HFF-Myc (cell line): ENCODE results near the gene TNFAIP3.

Source experiments
- DNase-seq: peaks from one replicate; pipeline ENCODE4 v3.0.0-alpha.2; 2011; ENCODE audit warnings: low read depth; ENCODE audit errors: extremely low read depth
- H3K4me3 ChIP-seq: replicated peaks from 2 replicates; pipeline ENCODE4 v1.5.1; 2011; ENCODE audit warnings: low read depth, mild to moderate bottlenecking, control low read depth, low read length
- CTCF ChIP-seq: IDR thresholded peaks from 2 replicates; pipeline ENCODE4 v1.5.1; 2012; ENCODE audit warnings: mild to moderate bottlenecking, low read depth, low read length, control low read depth; ENCODE audit errors: missing control alignments

TNFAIP3 gene

DNA sequence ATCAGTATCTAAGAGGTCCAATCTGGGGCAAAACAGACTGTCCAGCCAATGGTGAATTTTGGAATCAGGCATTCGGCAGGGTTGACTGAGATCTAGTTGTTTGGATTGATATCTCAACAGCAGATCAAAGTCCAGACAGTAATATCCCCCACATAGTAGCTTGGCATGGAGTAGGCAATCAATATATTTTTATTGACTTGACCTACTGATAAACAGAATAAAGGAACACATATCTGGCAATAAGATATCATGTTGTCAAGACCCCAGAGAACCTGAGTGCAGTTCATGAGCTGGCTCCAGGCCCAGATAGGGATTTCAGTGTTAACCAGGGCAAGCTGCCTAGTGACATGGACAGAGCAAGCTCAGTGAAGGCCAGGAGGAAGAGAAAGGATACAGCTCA lies 34.4 kb downstream of the TNFAIP3 start:
- no peak for DNase-seq
- no peak overlapping the region for H3K4me3 ChIP-seq
- TF ChIP-seq CTCF = no peak

GRCh38 chr6:137902699-137903098 lies 35.6 kb downstream of the TNFAIP3 start:
- no peak for TF ChIP-seq CTCF
- no peak overlapping the region for H3K4me3 ChIP-seq
- DNase-seq = no peak

DNA sequence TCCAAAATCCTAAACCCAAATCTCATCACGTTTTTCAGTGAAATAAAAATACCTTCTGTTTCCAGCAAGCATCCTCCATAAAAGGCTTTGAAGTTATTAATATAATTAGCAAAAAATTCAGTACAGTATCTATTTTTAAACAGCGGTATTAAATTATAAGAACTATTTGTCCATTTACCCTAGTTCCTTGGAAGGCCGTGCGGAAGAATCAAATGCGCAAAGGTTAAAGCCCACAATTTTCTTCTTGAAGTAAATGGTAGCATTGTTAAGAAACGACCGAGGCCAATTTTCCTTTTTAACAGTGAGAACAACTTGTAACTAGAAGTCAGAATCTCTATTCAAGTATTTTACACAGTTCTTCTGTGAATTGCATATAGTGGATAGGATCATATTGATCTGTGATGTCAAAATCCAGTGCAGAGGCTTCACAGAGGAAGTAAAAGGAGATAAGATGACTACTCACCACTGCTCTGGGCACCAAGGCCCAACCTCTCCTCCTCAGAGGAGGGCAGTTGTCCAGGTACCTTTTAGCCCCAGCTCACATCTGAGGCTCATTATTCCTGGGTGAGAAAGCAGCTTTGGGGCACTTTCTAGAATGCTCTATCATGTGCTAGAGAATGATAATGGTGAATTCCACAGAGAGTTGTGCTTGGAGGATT lies 36.3 kb downstream of the TNFAIP3 start:
- no peak for DNase-seq
- no peak for TF ChIP-seq CTCF
- H3K4me3 ChIP-seq = no peak overlapping the region

DNA sequence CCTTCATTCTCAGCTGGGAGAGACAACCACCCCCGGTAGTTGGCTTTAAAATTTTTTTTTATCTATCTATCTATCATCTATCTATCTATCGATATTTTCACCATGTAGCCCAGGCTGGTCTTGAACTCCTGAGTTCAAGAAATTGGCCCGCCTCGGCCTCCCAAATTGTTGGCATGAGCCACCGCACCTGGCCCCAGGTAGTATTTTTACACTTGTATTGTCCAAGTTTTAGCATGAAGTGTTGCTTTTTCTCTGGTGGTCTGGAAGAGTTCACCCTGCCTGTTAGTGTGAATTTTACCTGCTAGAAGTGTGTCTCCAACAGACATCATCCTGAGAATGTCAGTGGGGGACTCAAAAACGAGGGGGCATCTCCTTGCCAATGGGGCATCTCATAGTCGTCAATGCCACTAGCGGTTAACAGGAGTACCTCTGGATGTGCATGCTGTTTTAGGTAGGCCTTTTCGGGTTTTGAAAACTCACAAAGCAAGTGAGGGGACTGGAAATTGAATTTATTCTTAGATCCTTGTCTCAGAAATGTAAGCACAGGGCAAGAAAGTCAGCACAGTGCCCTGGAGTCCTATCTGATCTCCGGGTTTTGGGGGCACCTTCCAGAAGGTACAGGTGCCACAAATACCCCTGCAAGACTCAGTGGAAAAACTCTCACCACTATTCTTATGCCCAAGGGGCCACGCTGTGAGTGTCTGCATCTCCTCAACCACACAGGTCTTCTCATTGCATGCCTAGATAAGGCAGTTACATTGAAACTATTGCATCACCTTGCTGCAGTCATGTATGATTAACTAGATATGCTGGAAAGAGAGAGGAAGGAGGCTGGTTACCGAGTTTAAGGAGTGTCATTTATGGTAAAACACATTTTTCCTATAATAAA lies 37.1 kb downstream of the TNFAIP3 start:
- no peak for DNase-seq
- TF ChIP-seq CTCF = no peak
- H3K4me3 ChIP-seq = no peak overlapping the region

DNA sequence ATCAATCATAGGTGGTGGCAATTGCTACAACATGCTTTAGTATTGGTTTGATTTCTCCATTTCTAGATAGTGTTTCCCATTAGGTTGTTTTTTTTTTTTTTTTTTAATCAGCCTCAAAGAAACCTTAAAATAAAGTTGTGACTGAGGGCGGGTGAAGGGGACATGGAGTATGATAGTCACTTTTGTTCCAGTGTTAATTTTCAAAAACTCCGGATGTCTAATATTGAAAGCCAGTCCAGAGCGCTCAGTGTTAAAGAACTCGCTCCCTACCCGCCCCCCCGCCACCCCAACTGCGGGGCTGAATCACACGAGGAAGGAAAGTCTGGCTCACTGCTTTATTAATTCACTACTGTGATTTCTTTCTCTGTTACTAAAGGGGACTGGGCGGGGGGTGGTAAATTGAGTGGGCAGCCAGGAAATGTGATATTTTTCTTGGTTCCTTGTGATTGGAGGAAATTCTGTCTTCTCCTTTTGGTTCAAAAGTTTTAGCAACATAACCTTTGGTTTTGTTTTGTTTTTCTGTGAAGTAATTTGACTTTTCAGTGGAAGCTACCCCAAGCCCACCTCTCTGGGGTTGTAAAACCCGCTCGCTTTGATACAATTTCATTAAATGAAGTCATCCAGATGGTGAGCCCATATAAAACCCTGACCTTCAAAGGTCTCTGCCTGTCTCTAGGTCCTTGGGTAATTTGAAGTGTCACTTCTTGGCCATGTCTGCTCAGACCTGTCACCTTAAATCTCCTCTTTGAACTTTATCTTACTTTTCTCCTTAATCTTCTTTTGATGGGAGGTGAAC lies 38.0 kb downstream of the TNFAIP3 start:
- TF ChIP-seq CTCF = no peak
- no peak overlapping the region for H3K4me3 ChIP-seq
- DNase-seq = no peak

- no peak for DNase-seq
- no peak for TF ChIP-seq CTCF
- no peak overlapping the region for H3K4me3 ChIP-seq
Observed at GRCh38 chr6:137906020-137906472, 39.0 kb downstream of the TNFAIP3 start.
